Measurements from ENCODE around the gene TSFM. TPM values are rescaled to one million over a fixed set of nuclear protein-coding genes. Genes with fewer than 3 reads are reported as not detected.

The TSFM gene
- total RNA-seq (2014; rRNA removed): 26.5 and 31.3 TPM in 2 replicates
- polyA plus RNA-seq (2012): 31.3 TPM

DNA sequence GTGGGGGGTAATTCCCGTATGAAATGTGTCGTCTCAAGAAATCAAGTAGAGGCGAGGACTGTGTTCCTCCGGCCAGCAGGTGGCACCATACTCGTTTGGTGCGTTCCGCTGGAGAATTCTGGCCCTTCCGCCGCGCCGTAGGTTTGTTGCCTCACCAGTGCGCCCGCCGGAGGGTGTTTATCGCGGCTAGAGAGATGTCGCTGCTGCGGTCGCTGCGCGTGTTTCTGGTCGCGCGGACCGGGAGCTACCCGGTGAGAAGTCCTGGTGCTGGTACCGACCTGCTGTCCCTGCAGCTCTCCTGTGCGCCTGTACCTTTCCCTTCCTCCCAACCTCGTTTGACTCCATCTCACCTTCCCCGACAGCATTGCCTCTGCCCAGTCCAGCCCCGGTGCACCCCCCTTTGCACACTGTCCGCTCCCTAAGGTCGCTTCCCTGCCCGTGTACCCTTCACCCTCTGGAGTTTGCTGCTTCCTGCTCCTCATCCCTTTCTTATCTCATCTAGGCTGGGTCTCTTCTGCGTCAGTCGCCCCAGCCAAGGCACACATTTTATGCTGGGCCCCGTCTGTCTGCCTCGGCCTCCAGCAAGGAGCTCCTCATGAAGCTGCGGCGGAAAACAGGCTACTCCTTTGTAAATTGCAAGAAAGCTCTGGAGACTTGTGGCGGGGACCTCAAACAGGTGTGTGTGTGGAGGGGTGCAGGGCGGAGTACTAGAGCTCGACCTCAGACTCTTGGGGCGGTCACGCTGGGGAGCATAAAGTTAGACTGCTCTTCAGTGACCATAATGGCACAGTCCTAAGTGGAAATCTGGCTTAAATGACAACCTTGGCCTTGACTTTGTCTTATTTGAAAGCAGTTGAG lies at the start of gene TSFM:
Gene TSFM (plus strand): TSS at position 180 of the 858 bp plus-strand sequence. CDS start 15 bp downstream, at position 195.
- DNase-seq (ENCODE audit: low read depth): peak; percentile 90

DNA sequence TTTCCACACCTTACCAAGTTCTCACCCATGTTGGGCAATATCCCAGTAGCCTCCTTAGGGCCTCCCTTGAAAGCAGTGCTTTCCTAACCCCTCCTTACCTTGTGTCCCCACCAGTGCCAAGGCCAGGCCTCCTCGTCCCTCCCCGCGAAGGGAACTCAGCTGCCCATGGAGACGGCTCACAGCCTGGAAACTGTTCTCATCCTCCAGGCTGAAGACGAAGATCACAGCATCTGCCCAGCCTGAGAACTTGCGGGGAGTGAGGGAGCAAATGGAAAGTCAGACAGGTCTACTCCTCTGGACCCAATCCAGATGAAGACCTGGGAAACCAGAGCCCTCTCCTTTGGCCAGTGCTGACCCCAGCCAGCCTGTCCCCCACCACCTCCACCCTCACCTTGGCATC lies 48.7 kb upstream of the TSFM start:
- no peak for DNase-seq (ENCODE audit: low read depth)

DNA sequence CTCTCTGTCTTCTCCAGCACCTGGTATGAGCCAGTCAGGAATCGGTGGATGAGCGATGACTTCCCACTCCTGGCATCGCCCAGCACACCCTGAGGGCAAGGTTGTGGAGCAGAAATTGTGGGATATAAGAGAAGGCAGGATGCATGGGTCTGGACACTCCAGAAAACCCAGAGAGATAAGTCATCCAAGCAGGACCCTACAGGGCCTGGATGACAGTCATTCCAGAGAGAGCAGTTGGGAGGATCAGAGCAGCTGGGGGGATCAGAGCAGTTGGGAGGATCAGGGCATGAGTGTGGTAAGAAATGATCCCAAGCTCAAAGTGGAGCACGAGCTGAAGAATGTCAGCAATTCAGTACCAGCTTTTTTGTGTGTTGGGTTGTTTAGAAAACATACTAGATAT lies 48.0 kb upstream of the TSFM start:
- DNase-seq (ENCODE audit: low read depth): peak; percentile 46

DNA sequence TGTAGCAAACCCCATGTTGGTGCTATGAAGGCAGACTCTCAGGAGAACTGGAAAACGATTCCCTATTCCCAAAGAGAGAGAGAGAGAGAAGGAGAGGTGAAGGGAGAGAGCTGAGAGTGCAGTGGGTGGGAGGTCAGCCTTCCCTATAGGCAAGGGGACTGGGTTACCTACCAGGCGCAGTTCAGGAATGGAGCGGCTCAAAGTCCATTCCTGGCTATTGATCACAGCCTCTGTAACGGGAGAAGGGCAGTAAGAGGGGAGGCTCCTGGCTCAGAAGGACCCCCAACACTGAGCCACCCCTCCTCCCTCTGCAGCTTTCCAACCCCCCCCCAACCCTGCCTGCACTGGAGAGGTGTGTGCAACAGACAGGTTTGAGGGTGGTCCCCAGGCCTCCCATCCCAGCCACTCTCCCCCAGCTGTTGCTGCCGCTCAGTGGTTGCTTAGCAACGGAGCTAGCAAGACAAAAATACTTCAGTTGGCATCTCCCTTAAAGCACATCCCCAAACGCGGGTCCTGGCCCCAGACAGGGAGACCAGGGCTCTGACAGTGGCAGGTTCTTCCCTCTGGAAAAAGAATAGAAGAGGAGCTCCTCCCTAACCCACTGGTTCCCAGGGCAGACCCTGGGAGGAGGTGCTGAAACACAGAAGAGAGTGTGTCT lies 47.3 kb upstream of the TSFM start:
- DNase-seq (ENCODE audit: low read depth): peak; percentile 81

DNA sequence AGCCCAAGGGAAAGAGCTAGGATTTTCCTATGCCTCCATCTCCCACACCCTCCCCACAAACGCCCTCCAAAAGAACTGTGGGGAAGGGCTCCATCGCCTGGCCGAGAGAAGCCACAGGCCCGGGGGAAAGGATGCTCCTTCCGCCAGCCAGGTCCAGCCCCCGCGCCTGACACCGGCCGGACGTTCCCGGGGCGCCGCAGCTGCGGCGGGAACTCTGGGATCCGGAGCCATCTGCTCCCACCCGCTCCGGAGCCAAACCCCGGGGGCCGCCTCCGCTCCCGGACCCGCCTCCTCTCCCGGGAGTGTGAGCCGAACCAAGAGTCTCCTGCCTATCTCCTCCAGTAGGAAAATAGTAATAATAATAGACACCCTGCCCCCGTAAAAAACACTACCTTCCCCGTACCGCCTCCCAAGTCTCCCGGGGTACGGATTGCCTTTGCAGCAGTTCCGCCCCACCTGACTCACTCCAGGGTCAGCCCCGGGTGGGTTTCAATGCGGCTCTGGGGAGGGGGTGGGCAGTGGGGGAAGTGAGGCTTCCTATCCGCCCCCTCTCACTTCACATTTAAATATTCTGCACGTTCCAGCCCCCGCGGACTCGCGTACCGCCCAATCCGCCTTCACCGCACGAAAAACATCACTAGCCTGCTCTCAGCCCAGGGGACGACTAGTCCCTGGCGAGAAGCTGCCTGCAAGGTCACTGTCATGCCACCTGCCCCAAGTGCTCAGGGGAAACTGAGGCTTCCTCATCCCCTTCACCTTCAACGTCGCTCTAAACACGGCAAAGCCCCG lies 46.4 kb upstream of the TSFM start:
- peak; percentile 54 for DNase-seq (ENCODE audit: low read depth)

DNA sequence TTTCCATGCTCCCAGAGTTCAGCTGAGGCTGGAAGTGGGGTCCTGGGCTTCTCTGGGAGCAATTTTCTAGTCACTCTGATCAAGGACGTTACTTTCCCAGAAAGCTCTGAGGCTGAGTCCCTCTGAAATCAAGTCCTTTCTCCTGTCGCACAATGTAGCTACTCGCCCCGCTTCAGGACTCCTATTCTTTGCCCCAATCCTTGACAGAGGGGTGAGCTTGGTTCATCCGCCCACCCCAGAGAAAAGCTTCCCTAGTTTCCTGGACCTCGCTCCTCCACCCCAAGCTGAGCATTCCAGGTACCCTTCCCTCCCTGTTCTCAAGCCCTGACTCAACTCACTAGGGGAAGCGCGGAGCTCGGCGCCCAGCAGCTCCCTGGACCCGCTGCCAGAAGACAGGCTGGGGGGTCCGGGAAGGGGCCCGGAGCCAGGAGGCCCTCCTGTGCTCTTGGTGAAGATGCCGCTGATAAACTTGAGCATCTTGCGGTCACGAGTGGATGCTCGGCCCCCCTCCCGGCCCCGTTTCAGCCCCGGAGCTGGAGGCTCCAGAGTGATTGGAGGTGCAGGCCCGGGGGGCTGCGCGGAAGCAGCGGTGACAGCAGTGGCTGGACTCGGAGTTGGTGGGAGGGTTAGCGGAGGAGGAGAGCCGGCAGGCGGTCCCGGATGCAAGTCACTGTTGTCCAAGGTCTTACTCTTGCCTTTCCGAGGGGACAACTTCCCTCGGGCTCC lies 45.7 kb upstream of the TSFM start:
- no peak for DNase-seq (ENCODE audit: low read depth)

DNA sequence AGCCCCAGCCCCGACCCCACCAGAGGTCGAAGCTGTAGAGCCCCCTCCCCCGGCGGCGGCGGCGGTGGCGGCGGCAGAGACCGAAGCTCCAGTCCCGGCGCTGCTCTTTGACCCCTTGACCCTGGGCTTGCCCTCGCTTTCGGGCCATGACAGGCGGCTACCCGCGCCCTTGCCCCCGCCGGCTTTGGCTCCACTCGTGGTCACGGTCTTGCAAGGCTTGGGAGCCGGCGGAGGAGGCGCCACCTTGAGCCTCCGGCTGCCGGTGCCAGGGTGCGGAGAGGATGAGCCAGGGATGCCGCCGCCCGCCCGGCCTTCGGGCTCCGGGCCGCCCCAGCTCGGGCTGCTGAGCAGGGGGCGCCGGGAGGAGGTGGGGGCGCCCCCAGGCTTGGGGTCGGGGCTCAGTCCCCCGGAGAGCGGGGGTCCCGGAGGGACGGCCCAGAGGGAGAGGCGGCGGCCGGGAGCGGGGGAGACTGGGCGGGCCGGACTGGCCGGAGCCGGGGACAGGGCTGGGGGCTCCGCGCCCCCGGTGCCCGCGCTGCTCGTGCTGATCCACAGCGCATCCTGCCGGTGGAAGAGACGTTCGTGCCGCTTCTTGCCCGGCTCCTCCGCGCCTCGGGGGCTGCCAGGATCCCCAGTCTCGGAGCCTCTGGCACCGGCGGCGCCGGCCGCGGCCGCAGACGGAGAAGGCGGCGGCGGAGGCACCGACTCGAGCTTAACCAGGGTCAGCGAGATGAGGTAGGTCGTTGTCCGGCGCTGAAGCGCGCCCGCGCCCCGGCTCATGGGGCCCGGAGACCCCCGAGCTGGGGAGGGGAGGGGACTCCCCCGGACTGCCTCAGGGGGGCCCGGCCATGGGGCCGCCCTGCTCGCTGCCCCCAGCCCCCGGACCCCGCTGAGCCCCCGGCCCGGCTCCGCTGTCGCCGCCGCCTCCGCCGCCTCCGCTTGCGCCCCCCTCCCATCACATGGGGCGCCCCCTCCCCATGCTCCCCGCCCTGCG lies 44.8 kb upstream of the TSFM start:
- no peak for DNase-seq (ENCODE audit: low read depth)

DNA sequence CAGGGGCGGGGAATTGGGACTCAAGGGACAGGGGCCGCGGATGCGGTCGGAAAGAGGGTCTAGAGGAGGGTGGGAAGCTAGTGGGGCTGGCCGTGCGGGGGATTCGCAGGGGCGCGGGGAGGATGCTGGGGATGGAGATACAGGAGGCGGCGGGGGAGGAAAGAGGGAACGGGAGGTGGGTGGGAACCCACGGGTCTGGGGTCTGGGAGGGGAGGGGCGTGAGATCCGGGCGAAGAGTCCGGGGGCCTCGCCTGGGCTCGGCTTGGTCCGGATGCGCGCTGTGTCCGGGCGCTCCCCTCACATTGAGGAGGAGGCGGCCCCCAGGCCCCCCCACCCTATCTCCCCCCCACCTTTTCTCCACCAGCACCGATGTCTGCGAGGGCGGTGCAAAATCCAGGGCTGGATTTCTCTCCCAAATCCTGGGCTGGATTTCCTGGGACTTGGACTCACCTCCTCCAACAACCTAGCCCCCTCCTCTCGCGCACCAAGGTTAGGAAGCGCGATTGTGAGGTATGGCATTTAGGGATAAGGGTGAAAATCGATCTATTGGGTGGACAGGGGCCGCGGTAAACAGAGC lies 43.8 kb upstream of the TSFM start, which contains the start of gene AGAP2:
Gene AGAP2 (minus strand): TSS at position 82 of the 577 bp plus-strand sequence. CDS start 496 bp downstream, outside the sequence.
- no peak for DNase-seq (ENCODE audit: low read depth)

DNA sequence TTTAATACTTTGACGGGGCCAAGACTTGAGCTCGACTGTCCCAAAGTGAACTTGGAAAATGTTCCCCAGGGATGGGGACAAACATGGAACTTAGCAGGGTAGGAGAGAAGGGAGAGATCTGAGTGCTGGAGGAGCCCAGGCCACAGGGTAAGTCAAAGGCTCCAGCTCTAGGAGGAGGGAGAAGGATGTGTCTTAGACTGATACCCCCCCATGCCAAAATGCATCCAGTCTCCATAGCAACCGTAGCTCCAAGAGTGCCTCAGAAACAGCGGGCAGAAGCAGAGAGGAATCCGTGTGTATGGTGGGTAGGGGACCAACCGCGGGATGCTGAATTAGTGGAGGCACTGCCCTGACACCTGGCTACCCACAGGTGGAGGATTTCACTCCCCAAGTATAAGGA lies 43.2 kb upstream of the TSFM start:
- DNase-seq (ENCODE audit: low read depth): no peak

DNA sequence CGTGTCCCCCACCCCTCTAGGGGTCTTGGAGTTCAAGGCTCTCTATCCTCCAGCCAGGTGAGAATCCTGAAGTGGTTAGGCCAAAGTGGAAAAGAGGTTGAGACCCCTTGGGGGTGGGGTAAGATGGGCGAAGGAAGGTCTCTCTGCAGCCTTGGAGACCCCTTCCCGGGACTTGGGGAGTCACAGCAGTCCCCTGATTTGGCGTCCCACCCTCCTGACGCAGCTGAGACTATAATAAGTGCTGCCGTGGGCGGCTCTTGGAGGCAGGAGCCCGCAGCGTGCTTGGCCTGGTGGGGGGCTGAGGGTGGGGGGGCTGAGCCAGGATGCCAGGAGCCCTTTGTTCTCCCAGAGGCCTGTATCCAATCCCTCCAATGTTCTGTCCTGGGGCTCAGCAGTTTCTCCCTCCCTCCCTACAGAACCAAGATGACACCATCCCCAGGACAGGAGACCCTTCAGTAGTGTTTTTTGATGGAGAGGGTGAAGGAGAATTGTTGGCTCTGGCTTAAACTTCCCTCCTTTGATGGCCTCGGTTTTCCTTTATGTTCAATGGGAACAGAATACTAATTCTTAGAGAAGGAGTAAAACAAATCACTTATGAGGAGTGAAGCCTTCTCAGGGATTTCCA lies 42.6 kb upstream of the TSFM start:
- no peak for DNase-seq (ENCODE audit: low read depth)

DNA sequence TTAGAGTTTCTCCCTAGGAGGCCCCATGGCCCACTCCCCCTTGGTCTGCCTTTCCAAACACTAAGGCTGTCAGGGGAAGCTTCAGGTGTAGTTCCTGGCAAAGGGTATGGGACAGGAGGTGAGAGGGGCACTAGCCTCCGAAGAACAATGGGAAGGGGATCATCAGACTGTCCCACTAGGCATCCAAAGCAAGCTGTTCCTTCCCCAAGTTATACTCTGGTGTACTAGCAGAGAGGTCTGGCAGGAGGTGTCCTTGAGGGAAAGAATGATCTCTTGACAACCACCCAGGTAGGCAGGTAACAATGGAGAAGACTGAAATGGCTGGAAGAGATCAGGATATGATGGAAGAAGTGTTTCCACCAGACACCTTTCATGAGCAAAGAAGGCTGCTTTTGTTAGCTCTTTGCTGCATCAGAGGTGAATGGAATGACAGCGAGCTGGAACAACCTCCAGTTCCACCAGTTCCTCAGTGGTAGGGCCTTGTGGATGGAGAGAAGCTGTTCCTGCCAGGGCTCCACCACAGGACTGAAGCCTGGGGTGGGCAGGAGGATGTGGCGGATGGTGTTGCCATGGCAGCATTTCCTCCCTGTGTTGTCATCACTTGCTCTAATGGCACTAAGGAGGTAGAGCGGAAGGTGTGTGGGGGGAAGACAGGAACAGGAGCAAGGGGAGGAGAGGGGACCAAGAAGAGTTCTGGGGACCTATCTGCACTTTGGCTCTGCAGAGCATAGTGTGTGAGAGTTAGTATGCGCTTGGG lies 41.8 kb upstream of the TSFM start:
- DNase-seq (ENCODE audit: low read depth): no peak

DNA sequence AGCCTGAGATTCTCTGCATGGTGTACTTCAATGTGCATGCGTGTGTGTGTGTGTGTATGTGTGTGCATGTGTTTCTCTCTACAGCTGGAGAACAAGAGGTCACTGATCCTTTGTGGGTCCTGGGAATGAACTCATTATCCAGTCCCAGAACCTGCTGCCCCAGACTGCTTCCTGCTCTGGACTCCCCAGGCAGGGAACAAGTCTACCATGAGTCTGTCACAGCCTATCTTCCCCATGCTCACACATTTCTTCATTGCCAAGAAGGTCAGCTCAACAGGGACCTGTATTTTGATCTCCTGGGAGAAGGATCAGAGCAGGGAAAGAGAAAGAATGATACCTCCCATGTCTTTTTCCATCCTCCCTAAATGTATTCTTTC lies 41.2 kb upstream of the TSFM start:
- DNase-seq (ENCODE audit: low read depth): no peak

DNA sequence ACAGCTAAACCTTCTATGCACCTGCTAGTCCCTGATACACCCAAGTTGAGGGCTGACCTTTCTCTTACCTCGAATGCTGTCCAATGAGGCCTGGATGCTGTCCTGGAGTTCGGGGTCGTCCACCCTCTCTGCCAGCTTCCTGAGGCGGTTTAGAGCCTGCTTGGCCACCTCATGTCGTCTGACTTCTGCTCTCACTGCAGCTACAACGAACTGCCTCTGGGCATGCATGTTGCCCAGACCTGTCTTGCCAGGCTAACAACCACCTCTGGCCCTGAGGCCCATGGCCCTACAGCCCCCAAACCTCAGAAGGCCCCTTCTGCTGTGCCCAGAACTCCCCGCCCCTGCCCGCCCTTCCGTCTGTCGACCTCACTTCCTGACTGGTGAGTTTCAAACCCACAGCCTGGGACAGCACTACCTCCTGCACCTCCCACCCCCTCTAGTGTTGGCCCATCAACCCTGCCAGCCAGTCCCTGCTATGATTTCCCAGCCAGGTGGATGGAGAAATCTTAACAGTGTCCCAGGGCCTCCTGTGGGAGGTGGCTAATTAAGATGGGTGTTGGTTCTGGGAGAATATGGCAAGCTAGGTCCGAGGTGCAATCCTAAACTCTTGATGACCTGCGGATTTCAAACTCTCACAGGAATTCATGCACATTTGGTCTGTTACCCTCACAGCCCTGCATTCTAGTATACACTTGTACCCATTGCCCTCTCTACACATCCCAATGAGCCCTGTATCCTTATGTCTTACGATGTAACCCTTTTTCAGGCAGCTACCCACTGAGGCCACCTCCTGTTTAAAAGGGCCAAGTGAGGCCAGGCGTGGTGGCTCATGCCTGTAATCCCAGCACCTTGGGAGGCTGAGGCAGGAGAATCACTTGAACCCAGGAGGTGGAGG lies 40.5 kb upstream of the TSFM start:
- DNase-seq (ENCODE audit: low read depth): no peak

DNA sequence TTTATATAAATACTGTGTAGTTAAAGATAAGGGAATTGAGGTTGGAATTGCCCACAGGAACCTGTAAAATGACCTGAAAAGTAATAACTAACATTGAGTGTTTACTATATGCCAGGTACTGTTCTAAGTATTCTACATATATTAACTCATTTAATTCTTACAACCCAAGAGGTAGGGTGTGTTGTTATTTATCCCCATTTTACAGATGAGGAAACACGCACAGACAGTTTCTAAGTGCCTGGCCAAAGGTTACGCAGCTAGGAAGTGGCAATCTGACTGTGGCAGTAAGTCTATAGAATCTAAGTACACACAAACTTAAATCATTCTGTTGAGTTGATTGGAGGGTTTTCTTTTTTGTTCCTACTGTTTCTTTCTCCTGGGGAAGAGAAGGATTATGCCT lies 38.8 kb upstream of the TSFM start:
- no peak for DNase-seq (ENCODE audit: low read depth)

DNA sequence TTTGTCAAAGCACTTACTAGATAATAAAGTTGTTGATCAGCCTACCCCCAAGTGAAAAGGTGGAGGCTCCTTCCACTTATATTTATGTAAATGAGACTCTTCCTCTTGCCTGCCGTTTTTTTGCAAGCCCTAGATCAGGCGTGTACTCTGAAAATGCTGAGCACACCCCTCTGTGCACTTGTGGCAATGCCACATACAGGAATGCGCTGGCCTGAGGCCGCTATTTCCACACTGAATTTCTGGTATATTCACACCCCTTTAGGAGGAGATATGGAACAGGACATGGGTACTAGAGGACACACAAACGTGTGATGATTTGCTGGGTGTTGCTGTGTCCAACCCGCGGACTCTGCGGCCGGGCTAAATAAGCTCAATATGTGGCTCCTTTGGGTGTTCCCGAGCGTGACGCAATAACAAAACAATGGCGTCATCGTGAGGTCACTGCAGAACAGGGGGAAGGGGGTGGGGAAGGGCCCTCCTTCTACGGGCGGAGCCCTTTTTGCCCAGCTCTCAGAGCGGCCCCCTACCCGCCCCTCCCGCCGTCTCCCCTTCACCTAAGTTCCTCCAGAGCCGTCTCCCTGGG lies 38.3 kb upstream of the TSFM start:
- DNase-seq (ENCODE audit: low read depth): no peak

DNA sequence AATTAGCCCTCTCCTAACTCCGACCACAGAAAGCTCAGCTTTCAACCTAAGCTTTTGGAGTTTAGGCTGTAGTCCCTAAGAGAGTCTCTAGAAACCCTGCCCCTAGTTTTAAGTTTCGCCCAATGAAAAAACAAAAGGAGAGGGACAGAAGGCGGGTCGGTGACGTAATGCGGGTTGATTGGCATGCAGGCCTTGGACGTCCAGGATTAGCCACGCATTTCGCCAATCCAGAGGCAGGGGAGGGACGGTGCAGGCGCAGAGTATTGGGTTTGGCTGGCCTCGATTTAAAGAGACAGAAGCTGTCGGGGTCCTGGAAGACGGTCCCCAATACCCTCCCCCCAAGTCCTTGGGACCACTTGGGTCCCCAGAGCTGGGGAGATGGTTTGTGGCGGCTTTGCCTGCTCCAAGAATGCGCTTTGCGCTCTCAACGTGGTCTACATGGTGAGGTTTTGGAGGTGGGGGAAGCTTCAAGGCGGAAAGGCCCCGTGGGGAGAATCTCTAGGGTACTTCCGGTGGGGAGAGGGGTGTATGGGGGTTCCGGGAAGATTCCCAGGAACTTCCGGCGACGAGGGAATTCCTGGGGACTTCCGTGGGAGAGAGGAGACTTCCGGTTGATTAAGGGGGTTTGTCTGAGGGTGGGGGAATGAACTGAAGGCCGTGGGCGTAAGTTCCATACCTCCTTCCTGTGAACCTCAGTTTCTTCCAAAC lies 37.7 kb upstream of the TSFM start, which contains the start of gene TSPAN31:
Gene TSPAN31 (plus strand): TSS at position 263 of the 708 bp plus-strand sequence. CDS start 116 bp downstream, at position 379.
- peak; percentile 98 for DNase-seq (ENCODE audit: low read depth)

Measured in LHCN-M2 (cell line).